ENCODE data around the gene NAA38.

The NAA38 gene

GRCh38 chr17:7823581-7824001 is 33.8 kb downstream of the NAA38 start:
- no peak for TF ChIP-seq HOXA7 (CRISPR knock-in tag; IDR thresholded peaks at IDR 0.05; ENCODE audit: borderline replicate concordance)
- TF ChIP-seq ZNF341 (tag by site-specific recombination; IDR thresholded peaks at IDR 0.05; ENCODE audit: low read depth), result 0 out of 2 replicates have a peak, but pooled peaks have one; percentile 11
- POLR2A ChIA-PET, result no interaction called here

GRCh38 chr17:7822126-7822525 is 35.2 kb downstream of the NAA38 start:
- ChIA-PET POLR2A (interaction anchor here (1.4 kb wide), 1 partner anchor 20 kb away, joined by 4 read pairs; no protein-coding TSS in a partner anchor), CTCF (interaction anchor here (0.6 to 3.4 kb wide), 17 partner anchors 9 to 235 kb away, joined by 3 to 28 read pairs (median 5); partner anchors contain the start of genes KDM6B, NAA38 and TMEM88)
- Histone ChIP-seq H3K36me3 (ENCODE audit: control insufficient read depth in 2 of 2, insufficient read depth in 1 of 2, low read length in 2 of 2) (no peaks in the 10 kb centered on the region), H3K27ac (ENCODE audit: extremely low read depth, low read depth, low read length) (no peak overlapping the region), H3K4me1 (ENCODE audit: control insufficient read depth, insufficient read depth, low read length) (no peaks in the 10 kb centered on the region), H3K9me3 (ENCODE audit: control insufficient read depth, insufficient read depth, low read depth, low read length) (no peaks in the 10 kb centered on the region), H3K4me3 (ENCODE audit: low read depth, low read length) (no peak overlapping the region)
- TF ChIP-seq ZBTB6 (tag by site-specific recombination; IDR thresholded peaks at IDR 0.05) (no peak), PBX3 (CRISPR knock-in tag; IDR thresholded peaks at IDR 0.05) (no peak), ZNF37A (tag by site-specific recombination; IDR thresholded peaks at IDR 0.05) (no peak), ZNF223 (tag by site-specific recombination; IDR thresholded peaks at IDR 0.05) (no peak), ZBTB7A (tag by site-specific recombination; IDR thresholded peaks at IDR 0.05; ENCODE audit: low read depth) (no peak), ZNF362 (tag by site-specific recombination; IDR thresholded peaks at IDR 0.05) (no peak), ZNF621 (tag by site-specific recombination; IDR thresholded peaks at IDR 0.05) (no peak), AEBP2 (tag by site-specific recombination; IDR thresholded peaks at IDR 0.05; ENCODE audit: borderline replicate concordance) (no peak), SCRT2 (tag by site-specific recombination; IDR thresholded peaks at IDR 0.05) (no peak), ZNF214 (tag by site-specific recombination; IDR thresholded peaks at IDR 0.05; ENCODE audit: borderline replicate concordance) (no peak), ZBTB48 (tag by site-specific recombination; IDR thresholded peaks at IDR 0.05) (no peak), KLF17 (tag by site-specific recombination; IDR thresholded peaks at IDR 0.05) (no peak)

More at GRCh38 chr17:7823581-7824001, 33.8 kb downstream of the NAA38 start:
- H3K4me3 ChIP-seq (ENCODE audit: low read depth, low read length), result no peak overlapping the region
- CTCF ChIA-PET, result interaction anchor here (0.6 to 3.4 kb wide), 25 partner anchors 8 to 233 kb away, joined by 3 to 28 read pairs (median 4); partner anchors contain the start of genes KDM6B, NAA38 and TMEM88
- H3K36me3 ChIP-seq (ENCODE audit: control insufficient read depth in 2 of 2, insufficient read depth in 1 of 2, low read length in 2 of 2), result no peaks in the 10 kb centered on the region
- no peaks in the 10 kb centered on the region for H3K9me3 ChIP-seq (ENCODE audit: control insufficient read depth, insufficient read depth, low read depth, low read length)
- no peak overlapping the region for H3K27ac ChIP-seq (ENCODE audit: extremely low read depth, low read depth, low read length)
- no peaks in the 10 kb centered on the region for H3K4me1 ChIP-seq (ENCODE audit: control insufficient read depth, insufficient read depth, low read length)

GRCh38 chr17:7820231-7820630 is 37.1 kb downstream of the NAA38 start:
- no peaks in the 10 kb centered on the region for H3K36me3 ChIP-seq (ENCODE audit: control insufficient read depth in 2 of 2, insufficient read depth in 1 of 2, low read length in 2 of 2)
- H3K4me3 ChIP-seq (ENCODE audit: low read depth, low read length), result no peak overlapping the region
- ChIA-PET CTCF (interaction anchor here (0.6 to 4.0 kb wide), 14 partner anchors 15 to 239 kb away, joined by 3 to 40 read pairs (median 3); no protein-coding TSS in a partner anchor), POLR2A (interaction anchor here (1.9 kb wide), 1 partner anchor 22 kb away, joined by 4 read pairs; no protein-coding TSS in a partner anchor)
- TF ChIP-seq ZNF23 (tag by site-specific recombination; IDR thresholded peaks at IDR 0.05; ENCODE audit: borderline replicate concordance) (no peak), ZNF394 (tag by site-specific recombination; IDR thresholded peaks at IDR 0.05; ENCODE audit: borderline replicate concordance) (no peak), YY2 (tag by site-specific recombination; IDR thresholded peaks at IDR 0.05) (no peak), ZNF146 (tag by site-specific recombination; IDR thresholded peaks at IDR 0.05) (no peak)
- H3K9me3 ChIP-seq (ENCODE audit: control insufficient read depth, insufficient read depth, low read depth, low read length), result no peaks in the 10 kb centered on the region
- no peak overlapping the region for H3K27ac ChIP-seq (ENCODE audit: extremely low read depth, low read depth, low read length)
- no peaks in the 10 kb centered on the region for H3K4me1 ChIP-seq (ENCODE audit: control insufficient read depth, insufficient read depth, low read length)

All from HEK293 (cell line).